ENCODE results near the gene ST6GALNAC5.

Gene ST6GALNAC5

GRCh38 chr1:77015748-77016341, 148.6 kb downstream of the ST6GALNAC5 start:
- DNase-seq, result no peak

- no peak for DNase-seq
These were observed 149.2 kb downstream of the ST6GALNAC5 start for GRCh38 chr1:77016386-77016985.

GRCh38 chr1:77018311-77018710, 151.0 kb downstream of the ST6GALNAC5 start:
- DNase-seq, result no peak

GRCh38 chr1:77018761-77019160, 151.5 kb downstream of the ST6GALNAC5 start:
- no peak for DNase-seq

- no peak for DNase-seq
These were observed 154.5 kb downstream of the ST6GALNAC5 start for GRCh38 chr1:77021732-77022131.

GRCh38 chr1:77024500-77024899, 157.2 kb downstream of the ST6GALNAC5 start:
- DNase-seq, result no peak

GRCh38 chr1:77025599-77025998, 158.3 kb downstream of the ST6GALNAC5 start:
- DNase-seq, result no peak

- DNase-seq, result no peak
These were observed 158.9 kb downstream of the ST6GALNAC5 start for GRCh38 chr1:77026135-77026534.

- DNase-seq, result no peak
These were observed 159.4 kb downstream of the ST6GALNAC5 start for GRCh38 chr1:77026640-77027039.

- no peak for DNase-seq
These were observed 160.6 kb downstream of the ST6GALNAC5 start for GRCh38 chr1:77027847-77028246.

- no peak for DNase-seq
These were observed 163.3 kb downstream of the ST6GALNAC5 start for GRCh38 chr1:77030401-77031105.

- no peak for DNase-seq
These were observed 163.9 kb downstream of the ST6GALNAC5 start for GRCh38 chr1:77031106-77031662.

GRCh38 chr1:77036560-77036959, 169.3 kb downstream of the ST6GALNAC5 start:
- DNase-seq, result no peak

- DNase-seq, result no peak
These were observed 169.8 kb downstream of the ST6GALNAC5 start for GRCh38 chr1:77037038-77037437.

GRCh38 chr1:77038000-77038399, 170.7 kb downstream of the ST6GALNAC5 start:
- DNase-seq, result no peak

- no peak for DNase-seq
These were observed 171.8 kb downstream of the ST6GALNAC5 start for GRCh38 chr1:77039111-77039510.

GRCh38 chr1:77039739-77040138, 172.5 kb downstream of the ST6GALNAC5 start:
- no peak for DNase-seq

GRCh38 chr1:77040826-77041225, 173.5 kb downstream of the ST6GALNAC5 start:
- no peak for DNase-seq

GRCh38 chr1:77044133-77044849, 177.0 kb downstream of the ST6GALNAC5 start:
- no peak for DNase-seq

- DNase-seq, result no peak
These were observed 180.3 kb downstream of the ST6GALNAC5 start for GRCh38 chr1:77047575-77047974.

GRCh38 chr1:77047978-77048614, 180.8 kb downstream of the ST6GALNAC5 start:
- no peak for DNase-seq

- DNase-seq, result no peak
These were observed 181.3 kb downstream of the ST6GALNAC5 start for GRCh38 chr1:77048615-77049005.

- DNase-seq, result no peak
These were observed 184.1 kb downstream of the ST6GALNAC5 start for GRCh38 chr1:77051425-77051824.
